Stimulated activated naive CD8-positive, alpha-beta T cell treated with anti-CD3 and anti-CD28 coated beads, Interleukin-15, amount 100 ng/mL, for 72 hours (primary cell): Measurements from ENCODE around the gene TVP23A.
"Not testable (repeated sequence)": the region's sequence is repeated elsewhere in the genome, so short reads cannot be mapped to it uniquely, and the experiment has no call there.

Source experiments
- ATAC-seq: fragments of 150-1000 bp; cut with Tn5 transposase; 2 replicates; pipeline ENCODE4 v1.10.0; 2021; ENCODE audit warnings: mild to moderate bottlenecking, moderate library complexity
- DNase-seq, 2 donors: peaks; one replicate each; pipeline ENCODE4 v3.0.0; 2021 to 2022
- H3K27ac Mint-ChIP-seq, 2 donors: one replicate each; pipeline ENCODE4 v1.8.0; 2022; ENCODE audit warnings: mild to moderate bottlenecking in 2 of 2, mixed read lengths in 2 of 2, moderate library complexity in 2 of 2
- H3K27me3 Mint-ChIP-seq: one replicate; pipeline ENCODE4 v1.8.0; 2022; ENCODE audit warnings: mixed read lengths
- H3K4me1 Mint-ChIP-seq: one replicate; pipeline ENCODE4 v1.8.0; 2022; ENCODE audit warnings: mild to moderate bottlenecking, mixed read lengths
- H3K4me3 Mint-ChIP-seq, 2 donors: one replicate each; pipeline ENCODE4 v1.8.0; 2022; ENCODE audit warnings: mild to moderate bottlenecking in 2 of 2, mixed read lengths in 2 of 2, moderate library complexity in 1 of 2
- H3K9me3 Mint-ChIP-seq, 2 donors: one replicate each; pipeline ENCODE4 v1.8.0; 2022; ENCODE audit warnings: mixed read lengths in 2 of 2

Gene TVP23A

DNA sequence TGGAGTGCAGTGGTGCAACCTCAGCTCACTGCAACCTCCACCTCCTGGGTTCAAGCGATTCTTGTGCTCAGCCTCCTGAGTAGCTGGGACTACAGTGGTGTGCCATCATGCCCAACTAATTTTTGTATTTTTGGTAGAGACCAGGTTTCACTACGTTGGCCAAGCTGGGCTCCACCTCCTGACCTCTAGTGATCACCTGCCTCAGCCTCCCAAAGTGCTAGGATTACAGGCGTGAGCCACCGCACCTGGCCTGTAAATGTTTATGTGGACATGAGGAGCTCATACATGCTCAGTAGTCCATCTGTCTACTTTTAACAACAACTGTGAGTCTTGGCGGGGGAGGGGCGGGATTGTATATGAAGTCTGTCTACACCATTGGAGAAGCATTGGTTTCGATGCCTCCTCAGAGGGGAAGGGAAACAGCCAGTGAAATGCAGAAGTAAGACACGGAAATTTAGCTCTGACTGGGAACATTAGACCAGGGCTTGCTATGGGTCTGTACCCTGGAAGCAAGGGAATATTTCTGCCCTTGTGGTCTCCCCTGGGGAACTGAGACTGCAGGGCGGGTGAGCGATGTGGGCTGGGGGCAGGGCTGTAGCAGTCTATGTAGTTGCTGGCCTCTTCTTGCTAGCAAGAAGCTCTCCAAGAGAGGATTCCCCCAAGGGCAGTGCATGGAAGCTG is 65.6 kb downstream of the TVP23A start:
- H3K4me3 Mint-ChIP-seq: no peak overlapping the region
- ATAC-seq (no peak), DNase-seq (no peak)
- no peaks in the 10 kb centered on the region for H3K9me3 Mint-ChIP-seq
- H3K27ac Mint-ChIP-seq: peak overlapping the region in 1 of 2 donors; percentile 68
- H3K4me1 Mint-ChIP-seq: peaks cover 34% of the 10 kb centered on the region
- H3K27me3 Mint-ChIP-seq: no peaks in the 10 kb centered on the region

DNA sequence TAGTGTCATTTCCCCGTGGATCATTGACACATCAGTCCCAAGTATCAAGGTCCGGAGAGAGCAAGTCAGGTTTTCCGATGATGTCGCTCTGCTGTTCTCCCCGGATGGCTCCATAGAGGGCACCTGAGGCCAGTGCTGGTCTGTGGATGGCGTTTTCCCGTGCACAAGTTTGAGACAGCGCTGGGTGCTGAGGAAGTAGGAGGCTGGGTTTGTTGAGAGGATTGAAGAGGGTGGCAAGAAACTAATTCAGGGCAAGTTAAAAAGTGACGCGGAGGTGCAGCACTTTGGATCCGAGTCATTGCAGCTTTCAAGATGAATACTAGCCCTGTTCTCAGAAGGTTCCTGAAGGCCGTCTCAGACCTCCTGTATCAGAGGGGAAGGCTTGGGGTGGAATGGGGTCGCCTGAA is 67.3 kb downstream of the TVP23A start:
- Mint-ChIP-seq H3K4me1 (peaks cover 36% of the 10 kb centered on the region), H3K27me3 (no peaks in the 10 kb centered on the region), H3K27ac (no peak overlapping the region), H3K4me3 (no peak overlapping the region), H3K9me3 (no peaks in the 10 kb centered on the region)
- peak; percentile 47 for ATAC-seq
- DNase-seq: no peak

GRCh38 chr16:10750793-10751192 is 67.8 kb downstream of the TVP23A start:
- no peaks in the 10 kb centered on the region for H3K27me3 Mint-ChIP-seq
- ATAC-seq (no peak), DNase-seq (no peak)
- no peak overlapping the region for H3K4me3 Mint-ChIP-seq
- H3K27ac Mint-ChIP-seq: peak overlapping the region in 1 of 2 donors; percentile 84
- peaks cover 38% of the 10 kb centered on the region for H3K4me1 Mint-ChIP-seq
- no peaks in the 10 kb centered on the region for H3K9me3 Mint-ChIP-seq

DNA sequence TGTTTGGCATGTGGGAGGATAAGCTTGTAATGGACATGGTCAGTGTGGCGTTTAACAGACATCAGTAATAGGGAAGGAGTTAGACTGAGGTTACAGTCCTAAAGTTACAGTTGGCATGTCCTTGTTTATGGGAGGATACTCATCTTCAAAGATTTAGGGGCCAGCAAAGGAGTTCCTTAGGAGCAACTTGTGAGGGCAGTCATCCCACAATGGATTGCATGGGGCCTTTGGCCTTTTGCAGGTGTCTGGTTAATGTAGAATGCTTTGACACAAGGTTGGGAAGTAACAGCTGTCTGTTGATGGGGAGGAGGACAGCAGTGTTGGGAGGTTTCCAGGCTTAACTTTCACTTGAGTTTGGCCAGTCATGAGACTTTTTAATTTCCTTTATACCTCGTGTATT is 72.8 kb downstream of the TVP23A start:
- Mint-ChIP-seq H3K4me1 (peaks cover 61% of the 10 kb centered on the region), H3K27me3 (no peaks in the 10 kb centered on the region), H3K4me3 (no peak overlapping the region), H3K9me3 (no peaks in the 10 kb centered on the region), H3K27ac (no peak overlapping the region)
- DNase-seq (no peak), ATAC-seq (no peak)

- no peak for ATAC-seq
- peak overlapping the region; percentile 85 to 91 for H3K4me3 Mint-ChIP-seq
- H3K27ac Mint-ChIP-seq: peak overlapping the region; percentile 96 to 99
- DNase-seq: no peak
- H3K4me1 Mint-ChIP-seq: peaks cover 72% of the 10 kb centered on the region
- no peaks in the 10 kb centered on the region for H3K27me3 Mint-ChIP-seq
- H3K9me3 Mint-ChIP-seq: no peaks in the 10 kb centered on the region
These were observed 74.1 kb downstream of the TVP23A start for GRCh38 chr16:10744370-10745030.

DNA sequence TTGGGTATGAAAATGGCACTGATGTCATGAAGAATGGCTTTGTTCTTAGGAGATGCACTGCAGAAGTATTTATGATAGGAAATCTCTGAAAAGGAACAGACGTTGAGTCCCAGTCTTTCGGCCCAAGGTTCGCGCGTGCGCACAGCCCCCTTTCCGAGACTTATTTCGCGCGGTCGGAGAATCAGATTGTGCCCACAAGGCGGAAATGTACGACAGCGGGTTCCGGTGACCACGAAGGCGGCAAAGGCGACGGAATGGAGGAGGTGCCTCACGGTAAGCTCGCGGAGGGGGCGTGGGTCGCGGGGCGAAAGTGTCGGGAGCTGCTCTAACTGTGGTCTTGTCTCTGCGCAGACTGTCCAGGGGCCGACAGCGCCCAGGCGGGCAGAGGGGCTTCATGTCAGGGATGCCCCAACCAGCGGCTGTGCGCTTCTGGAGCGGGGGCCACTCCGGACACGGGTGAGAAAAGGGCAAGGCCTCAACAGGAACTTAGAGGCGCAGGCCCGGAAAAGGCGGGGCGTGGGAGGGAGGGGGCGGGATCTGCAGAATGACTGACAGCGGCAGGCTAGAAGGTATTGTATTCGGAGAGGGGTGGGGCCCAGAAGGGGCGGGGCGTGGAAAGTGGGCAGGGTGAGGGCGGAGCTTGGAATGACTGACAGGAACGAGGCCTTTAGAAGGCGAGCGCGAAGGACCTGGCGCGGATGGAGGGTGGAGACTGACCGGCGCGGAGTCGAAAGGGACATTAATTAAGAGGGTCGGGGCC is 74.8 kb downstream of the TVP23A start, which contains the start of gene NUBP1:
TSS of gene NUBP1 (plus strand) at position 233 of the 760 bp plus-strand sequence. CDS start at position 255, 22 bp downstream.
- peaks cover 72% of the 10 kb centered on the region for H3K4me1 Mint-ChIP-seq
- no peaks in the 10 kb centered on the region for H3K9me3 Mint-ChIP-seq
- peak within 1 kb of the TSS; percentile 85 to 91 for H3K4me3 Mint-ChIP-seq
- ATAC-seq: peak; percentile 95
- DNase-seq: peak; percentile 96 to 97
- H3K27ac Mint-ChIP-seq: peak within 1 kb of the TSS; percentile 96 to 99
- H3K27me3 Mint-ChIP-seq: no peaks in the 10 kb centered on the region

DNA sequence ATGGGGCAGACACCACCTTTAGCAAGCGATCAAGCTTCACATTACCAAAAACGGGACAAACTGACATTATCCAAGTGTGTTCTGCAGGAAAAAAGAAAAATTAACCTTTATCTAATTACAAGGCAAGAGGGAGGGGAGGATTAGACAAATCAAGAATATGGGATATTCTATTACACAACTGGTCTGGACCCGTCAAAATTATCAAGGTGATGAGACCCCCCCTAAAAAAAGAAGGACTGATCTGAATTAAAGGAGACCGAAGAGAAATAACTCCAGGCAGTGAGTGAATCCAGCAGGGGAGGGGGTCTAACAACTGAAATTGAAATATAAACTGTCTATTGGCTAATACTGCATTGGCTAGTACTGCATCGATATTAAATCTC is 75.4 kb downstream of the TVP23A start:
- no peak for DNase-seq
- H3K4me3 Mint-ChIP-seq: peak overlapping the region; percentile 85 to 91
- H3K27ac Mint-ChIP-seq: peak overlapping the region; percentile 96 to 99
- no peaks in the 10 kb centered on the region for H3K9me3 Mint-ChIP-seq
- no peaks in the 10 kb centered on the region for H3K27me3 Mint-ChIP-seq
- ATAC-seq: no peak
- H3K4me1 Mint-ChIP-seq: peaks cover 72% of the 10 kb centered on the region

- ATAC-seq: no peak
- Mint-ChIP-seq H3K4me3 (no peak overlapping the region), H3K27me3 (no peaks in the 10 kb centered on the region), H3K4me1 (peaks cover 82% of the 10 kb centered on the region), H3K9me3 (no peaks in the 10 kb centered on the region), H3K27ac (no peak overlapping the region)
- no peak for DNase-seq
These were observed 76.8 kb downstream of the TVP23A start for GRCh38 chr16:10741844-10742243.

DNA sequence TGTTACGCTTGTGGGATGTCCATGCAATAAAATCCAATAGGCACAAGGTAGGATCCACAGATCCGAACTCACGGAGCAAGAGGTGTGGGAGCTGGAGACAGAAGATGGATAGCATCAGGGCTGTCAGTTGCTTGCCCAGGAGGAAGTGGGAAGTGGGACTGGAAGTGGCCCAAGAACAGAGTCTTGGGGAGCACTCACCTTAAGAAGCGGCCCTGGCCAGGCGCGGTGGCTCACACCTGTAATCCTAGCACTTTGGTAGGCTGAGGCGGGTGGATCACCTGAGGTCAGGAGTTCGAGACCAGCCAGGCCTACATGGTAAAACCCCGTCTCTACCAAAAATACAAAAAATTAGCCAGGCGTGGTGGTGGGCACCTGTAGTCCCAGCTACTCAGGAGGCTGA is 77.3 kb downstream of the TVP23A start:
- H3K9me3 Mint-ChIP-seq, ATAC-seq, DNase-seq, H3K27ac Mint-ChIP-seq, H3K4me3 Mint-ChIP-seq, H3K27me3 Mint-ChIP-seq: not testable (repeated sequence)
- peaks cover 79% of the 10 kb centered on the region for H3K4me1 Mint-ChIP-seq

DNA sequence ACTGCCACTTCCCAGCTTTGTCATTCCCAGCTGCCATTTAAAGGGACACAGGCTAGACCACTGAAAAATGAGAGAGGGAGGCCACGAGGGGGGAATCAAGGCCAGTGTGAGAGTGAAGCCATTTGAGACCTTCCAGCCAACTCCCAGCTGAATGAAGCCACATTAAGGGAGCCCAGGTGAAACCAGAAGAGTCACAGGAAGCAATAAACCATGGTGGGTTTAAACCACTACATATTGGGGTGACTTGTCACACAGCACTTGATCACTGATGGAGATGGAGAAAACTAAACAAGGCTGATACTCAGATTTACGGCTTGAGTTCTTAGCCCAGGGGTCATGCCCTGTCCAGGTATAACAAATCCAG is 77.8 kb downstream of the TVP23A start:
- no peak for ATAC-seq
- Mint-ChIP-seq H3K27ac (no peak overlapping the region), H3K9me3 (no peaks in the 10 kb centered on the region), H3K4me1 (peaks cover 75% of the 10 kb centered on the region), H3K4me3 (no peak overlapping the region), H3K27me3 (no peaks in the 10 kb centered on the region)
- DNase-seq: no peak

- H3K4me1 Mint-ChIP-seq: peaks cover 69% of the 10 kb centered on the region
- no peak overlapping the region for H3K4me3 Mint-ChIP-seq
- no peak overlapping the region for H3K27ac Mint-ChIP-seq
- DNase-seq (no peak), ATAC-seq (no peak)
- no peaks in the 10 kb centered on the region for H3K9me3 Mint-ChIP-seq
- no peaks in the 10 kb centered on the region for H3K27me3 Mint-ChIP-seq
These were observed 78.4 kb downstream of the TVP23A start for GRCh38 chr16:10740000-10740844.

DNA sequence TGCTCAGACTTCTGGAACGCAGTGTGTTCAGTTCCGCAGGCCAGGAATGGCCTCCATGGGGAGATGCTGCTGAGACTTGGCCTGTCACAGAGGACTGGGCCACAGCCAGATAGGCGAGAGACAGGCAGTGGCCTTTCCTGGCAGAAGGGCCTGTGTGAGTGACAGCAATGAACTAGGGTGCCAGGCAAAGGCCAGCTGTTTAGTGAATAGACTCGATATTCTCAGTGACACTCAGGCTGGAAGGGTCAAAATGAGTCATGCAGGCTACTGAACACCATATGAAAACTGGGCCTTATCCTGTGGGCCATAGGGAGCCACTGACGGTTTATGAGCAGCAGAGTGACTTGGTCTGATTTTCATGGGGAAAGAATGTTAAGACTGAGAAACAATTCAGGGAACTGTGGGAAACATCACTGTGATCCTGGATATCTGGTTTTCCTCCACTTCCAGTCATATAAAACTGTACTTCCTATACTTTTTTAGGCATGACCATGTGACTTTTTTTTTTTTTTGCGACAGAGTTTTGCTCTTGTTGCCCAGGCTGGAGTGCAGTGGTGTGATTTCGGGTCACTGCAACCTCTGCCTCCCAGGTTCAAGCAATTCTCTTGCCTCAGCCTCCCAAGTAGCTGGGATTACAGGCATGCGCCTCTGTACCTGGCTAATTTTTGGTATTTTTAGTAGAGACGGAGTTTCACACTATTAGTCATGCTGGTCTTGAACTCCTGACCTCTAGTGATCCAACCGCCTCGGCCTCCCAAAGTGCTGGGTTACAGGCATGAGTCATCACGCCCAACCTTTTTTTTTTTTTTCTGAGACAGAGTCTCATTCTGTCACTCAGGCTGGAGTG is 80.1 kb downstream of the TVP23A start:
- ATAC-seq: peak; percentile 52
- H3K27me3 Mint-ChIP-seq: no peaks in the 10 kb centered on the region
- peak overlapping the region in 1 of 2 donors; percentile 53 for H3K4me3 Mint-ChIP-seq
- peak; percentile 53 to 68 for DNase-seq
- peaks cover 56% of the 10 kb centered on the region for H3K4me1 Mint-ChIP-seq
- H3K9me3 Mint-ChIP-seq: peaks cover under 1 to 2% of the 10 kb centered on the region in 2 donors
- peak overlapping the region in 1 of 2 donors; percentile 48 for H3K27ac Mint-ChIP-seq

DNA sequence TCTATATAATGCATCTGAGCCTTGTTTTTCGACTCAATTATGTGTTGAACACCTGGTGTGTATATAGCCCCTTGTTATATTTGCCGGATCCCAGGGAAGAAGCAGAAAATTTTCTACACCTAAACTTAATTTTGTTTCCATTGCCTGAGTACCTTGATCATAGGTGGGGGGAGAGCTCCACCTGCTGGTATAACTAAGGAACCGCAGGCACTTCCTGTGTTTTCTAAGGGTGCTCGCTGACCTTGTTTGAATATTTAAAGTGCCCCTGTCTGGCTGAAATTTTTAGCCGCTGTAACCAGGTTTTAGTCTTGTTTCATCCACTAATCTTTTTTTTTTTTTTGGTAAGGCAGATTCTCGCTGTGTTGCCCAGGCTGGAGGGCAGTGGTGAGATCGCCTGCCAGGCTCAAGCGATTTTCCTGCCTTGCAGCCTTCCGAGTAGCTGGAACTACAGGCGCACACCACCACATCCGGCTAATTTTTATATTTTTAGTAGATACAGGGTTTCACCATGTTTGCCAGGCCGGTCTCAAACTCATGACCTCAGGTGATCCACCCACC is 81.4 kb downstream of the TVP23A start:
- DNase-seq: peak; percentile 68 to 70
- Mint-ChIP-seq H3K27ac (no peak overlapping the region), H3K4me3 (peak overlapping the region; percentile 32 to 44), H3K27me3 (no peaks in the 10 kb centered on the region), H3K9me3 (peaks cover 3 to 7% of the 10 kb centered on the region in 2 donors), H3K4me1 (peaks cover 47% of the 10 kb centered on the region)
- peak; percentile 69 for ATAC-seq

DNA sequence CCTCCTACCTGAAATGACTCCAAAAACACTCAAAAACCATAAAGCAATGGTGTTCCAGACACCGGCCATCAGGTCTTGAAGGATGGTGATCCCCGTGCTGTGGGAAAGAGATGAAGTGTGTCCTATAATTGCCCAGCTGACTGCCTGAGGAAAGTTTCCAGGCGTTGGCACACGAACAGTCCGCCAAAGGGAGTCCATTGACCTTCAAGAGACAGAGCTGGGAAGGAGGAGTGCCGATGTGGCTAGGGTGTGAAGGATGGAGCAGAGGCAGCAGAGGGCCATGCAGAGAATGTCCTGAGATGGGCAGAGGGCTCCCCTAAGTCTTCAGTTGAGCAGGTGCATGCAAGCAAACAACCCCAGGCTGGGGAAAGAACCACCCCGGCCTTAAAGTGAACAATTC is 86.8 kb downstream of the TVP23A start:
- ATAC-seq: no peak
- Mint-ChIP-seq H3K9me3 (peaks cover 3 to 7% of the 10 kb centered on the region in 2 donors), H3K27ac (no peak overlapping the region), H3K4me1 (no peaks in the 10 kb centered on the region), H3K27me3 (no peaks in the 10 kb centered on the region), H3K4me3 (no peak overlapping the region)
- no peak for DNase-seq
